K562 (cell line): Measurements from ENCODE around the gene DOK7. TPM values are rescaled to one million over a fixed set of nuclear protein-coding genes. Genes with fewer than 3 reads are reported as not detected.
"Not testable (repeated sequence)": the region's sequence is repeated elsewhere in the genome, so short reads cannot be mapped to it uniquely, and the experiment has no call there.

Source experiments
- ATAC-seq: fragments of 200-7000 bp; cut with Tn5 transposase; 3 replicates; pipeline ENCODE4 v1.9.1; 2020; ENCODE audit warnings: moderate library complexity
- BruUV-seq: library from RNA; stranded (reverse); fragments of 400-500 nt; replicated peaks from 2 replicates; lab custom pipeline; 2021; lab: Mats Ljungman, UMichigan
- CTCF ChIA-PET: fragments of 300-600 bp; formaldehyde crosslinking; extraction: SDS; loops from one replicate; lab custom pipeline; 2021; ENCODE audit warnings: low intra/inter-chr PET ratio; lab: Yijun Ruan, JAX
- POLR2A ChIA-PET: fragments of 300-600, 350-650 bp; sonication (Branson Sonifier 250); formaldehyde crosslinking; extraction: SDS; loops from one replicate; lab custom pipeline; 2021; ENCODE audit warnings: antibody characterized with exemption, inconsistent platforms; lab: Yijun Ruan, JAX
- DNase-seq, 4 experiments: peaks; one replicate each; pipeline versions ENCODE4 v3.0.0 to v3.0.0-alpha.2; 2011 to 2018; ENCODE audit warnings: low spot score in 3 of 4, mixed read lengths in 3 of 4; ENCODE audit errors: extremely low read depth in 1 of 4
- FAIRE-seq: peaks from 2 replicates; lab custom pipeline; 2011; peaks lifted over from hg19 to GRCh38; lab: Jason Lieb, UNC
- H2AFZ ChIP-seq: 2 replicates; pipeline ENCODE4 v1.6.0; 2011; ENCODE audit warnings: low read depth, low read length, control low read depth, inconsistent platforms
- H3K27ac ChIP-seq: fragments of 200-600 bp; 3 replicates; pipeline ENCODE4 v1.8.0; 2011; ENCODE audit warnings: low read depth, mild to moderate bottlenecking, control low read depth, inconsistent platforms, low read length, moderate library complexity, mixed read lengths; ENCODE audit errors: extremely low read depth
- H3K27me3 ChIP-seq, 2 experiments: fragments of 300-600 bp in 1 of 2; 2 replicates in 1 of 2; 3 replicates in 1 of 2; pipeline versions ENCODE4 v1.6.0 to v1.8.0; 2011; ENCODE audit warnings: inconsistent platforms in 2 of 2, low read length in 2 of 2, mild to moderate bottlenecking in 1 of 2, mixed read lengths in 1 of 2, moderate library complexity in 1 of 2; ENCODE audit not compliant: control insufficient read depth in 2 of 2, insufficient read depth in 2 of 2
- H3K36me3 ChIP-seq: fragments of 300-600 bp; 3 replicates; pipeline ENCODE4 v1.8.0; 2011; ENCODE audit warnings: mild to moderate bottlenecking, low read length, inconsistent platforms; ENCODE audit not compliant: control insufficient read depth, insufficient read depth
- H3K4me1 ChIP-seq, 2 experiments: fragments of 200-600 bp in 1 of 2; replicated peaks in 1 of 2; 2 replicates in 1 of 2; 3 replicates in 1 of 2; pipeline versions ENCODE4 v1.5.1 to v1.8.0; 2011; ENCODE audit warnings: inconsistent platforms in 2 of 2, low read length in 2 of 2, mild to moderate bottlenecking in 1 of 2, mixed read lengths in 1 of 2, moderate library complexity in 1 of 2; ENCODE audit not compliant: control insufficient read depth in 2 of 2, insufficient read depth in 2 of 2
- H3K4me2 ChIP-seq: 2 replicates; pipeline ENCODE4 v1.6.1; 2011; ENCODE audit warnings: low read length, control low read depth, inconsistent platforms, mixed read lengths; ENCODE audit not compliant: insufficient read depth
- H3K4me3 ChIP-seq: fragments of 200-600 bp; sonication (generic), shearing (Covaris generic); 2 replicates; pipeline ENCODE4 v1.5.1; 2016; ENCODE audit warnings: control low read depth, inconsistent platforms
- H3K79me2 ChIP-seq: fragments of 200-600 bp; 3 replicates; pipeline ENCODE4 v1.8.0; 2011; ENCODE audit warnings: low read length, inconsistent platforms; ENCODE audit not compliant: control insufficient read depth, insufficient read depth
- H3K9ac ChIP-seq, 2 experiments: 2 replicates each; pipeline versions ENCODE4 v1.6.0 to v1.6.1; 2011; ENCODE audit warnings: low read depth in 2 of 2, low read length in 2 of 2, control low read depth in 1 of 2, inconsistent platforms in 1 of 2, mild to moderate bottlenecking in 1 of 2, mixed read lengths in 1 of 2; ENCODE audit not compliant: insufficient read depth in 1 of 2
- H3K9me1 ChIP-seq: one replicate; pipeline ENCODE4 v1.6.0; 2011; ENCODE audit warnings: inconsistent platforms, mild to moderate bottlenecking, low read length, moderate library complexity; ENCODE audit not compliant: control insufficient read depth, insufficient read depth
- H3K9me3 ChIP-seq: replicated peaks from 2 replicates; pipeline ENCODE4 v1.5.1; 2011; ENCODE audit warnings: low read depth, low read length, inconsistent platforms; ENCODE audit not compliant: control insufficient read depth, insufficient read depth
- H4K20me1 ChIP-seq: replicated peaks from 2 replicates; pipeline ENCODE4 v1.6.1; 2011; ENCODE audit warnings: low read length, inconsistent platforms, mixed read lengths; ENCODE audit not compliant: control insufficient read depth, insufficient read depth
- NKRF ChIP-seq: fragments of 450-650 bp; IDR thresholded peaks from 2 replicates; pipeline ENCODE4 v1.6.1; 2016; ENCODE audit warnings: borderline replicate concordance
- PHTF2 ChIP-seq: fragments of 250-450 bp; sonication (Bioruptor Pico); IDR thresholded peaks from 2 replicates; pipeline ENCODE4 v1.5.0; 2021; ENCODE audit warnings: mild to moderate bottlenecking
- THRA ChIP-seq: fragments of 450-650 bp; IDR thresholded peaks from 2 replicates; pipeline ENCODE4 v1.6.1; 2017; ENCODE audit warnings: mild to moderate bottlenecking, moderate library complexity
- WGBS: fragments of 100-300 bp; shearing (Covaris generic); methylation state at CpG from one replicate; pipeline ENCODE4 v1.1.6; 2016; ENCODE audit warnings: low coverage, mixed read lengths; ENCODE audit not compliant: insufficient coverage; ENCODE audit errors: missing lambda C conversion rate; 5-methylcytosine and 5-hydroxymethylcytosine counted together
- in situ Hi-C: fragments of 300-500 bp; cut with MboI; formaldehyde crosslinking; loops from 4 replicates; pipeline ENCODE4 v1.15.0; 2018; ENCODE audit warnings: inconsistent platforms, mixed read lengths
- intact Hi-C: fragments of 100-400 bp; cut with micrococcal nuclease; formaldehyde crosslinking; loops from 2 replicates; pipeline ENCODE4 v1.14.2; 2022
- polyA plus RNA-seq, 8 experiments: library from polyadenylated mRNA; depleted of rRNA in 4 of 8; stranded (reverse) in 5 of 8; unstranded in 3 of 8; fragments of >200 nt; fragmentation: Nextera tagmentation in 2 of 8; fragmentation: Illumina TruSeq in 1 of 8; extraction: Ambion mirVana in 2 of 8; extraction: Trizol in 1 of 8; gene quantifications; 2 replicates each; pipeline versions ENCODE4 v1.2.1 to v1.2.3, GENCODE V29; 2011 to 2014; ENCODE audit warnings: inconsistent platforms in 1 of 8, missing spikeins in 1 of 8
- total RNA-seq, 7 experiments: library from RNA; depleted of rRNA in 6 of 7; stranded (reverse); fragments of >200 nt in 6 of 7; fragmentation: Illumina TruSeq in 2 of 7; extraction: Trizol in 2 of 7; gene quantifications; 2 replicates each; pipeline versions ENCODE4 v1.2.1 to v1.2.3, GENCODE V29; 2011 to 2021; ENCODE audit warnings: low replicate concordance in 1 of 7

DOK7 gene
- total and polyA plus RNA-seq, 9 of the 15 experiments (the other 6 are each of a cell fraction or from before 2014, with no cell fraction given): not detected

GRCh38 chr4:3458371-3458770 is 4.7 kb upstream of the DOK7 start:
- TF ChIP-seq PHTF2 (no peak), NKRF (no peak), THRA (no peak)
- no peak overlapping the region for H3K4me3 ChIP-seq
- no TSS peak for BruUV-seq
- POLR2A ChIA-PET: no interaction called here
- no peak overlapping the region for H2AFZ ChIP-seq
- FAIRE-seq (no peak), DNase-seq (no peak), ATAC-seq (no peak)
- H3K9me1 ChIP-seq: peaks cover 2% of the 10 kb centered on the region
- no peaks in the 10 kb centered on the region for H4K20me1 ChIP-seq
- no peak overlapping the region for H3K27ac ChIP-seq
- in situ Hi-C loops (no loop called here), intact Hi-C loops (no loop called here)
- no peaks in the 10 kb centered on the region for H3K79me2 ChIP-seq
- H3K9ac ChIP-seq: no peak overlapping the region
- H3K36me3 ChIP-seq: no peaks in the 10 kb centered on the region
- CTCF ChIA-PET: no interaction called here
- peaks cover 0 to 9% of the 10 kb centered on the region in 2 experiments; a peak in 2 of 5 replicates for H3K4me1 ChIP-seq
- under 1% methylated on average over 6 of the region's 6 CpGs for WGBS
- H3K27me3 ChIP-seq: peaks cover 12 to 40% of the 10 kb centered on the region in 2 experiments; a peak in 3 of 5 replicates
- no peaks in the 10 kb centered on the region for H3K9me3 ChIP-seq
- no peak overlapping the region for H3K4me2 ChIP-seq

GRCh38 chr4:3459156-3459555 is 4.0 kb upstream of the DOK7 start:
- ATAC-seq, in situ Hi-C loops, BruUV-seq, FAIRE-seq, H3K9me1 ChIP-seq, H4K20me1 ChIP-seq, H3K9ac ChIP-seq, H3K9me3 ChIP-seq, H3K4me3 ChIP-seq, CTCF ChIA-PET, POLR2A ChIA-PET, H3K36me3 ChIP-seq, H2AFZ ChIP-seq, H3K79me2 ChIP-seq, H3K4me2 ChIP-seq, intact Hi-C loops, DNase-seq, H3K27ac ChIP-seq: not testable (repeated sequence)
- Histone ChIP-seq H3K4me1 (peaks cover 0 to 15% of the 10 kb centered on the region in 2 experiments; a peak in 2 of 5 replicates), H3K27me3 (peaks cover 15 to 46% of the 10 kb centered on the region in 2 experiments; a peak in 3 of 5 replicates)
- WGBS: 0% methylated on average over 5 of the region's 5 CpGs
